Endothelial cell of umbilical vein (primary cell): ENCODE data around the gene KXD1. TPM values are rescaled to one million over a fixed set of nuclear protein-coding genes. Genes with fewer than 3 reads are reported as not detected.

Source experiments
- BruUV-seq: library from RNA; stranded (reverse); fragments of 400-500 nt; replicated peaks from 2 replicates; lab custom pipeline; 2021; lab: Mats Ljungman, UMichigan
- CTCF ChIA-PET: fragments of 300-600, 350-600 bp; sonication (Branson Sonifier 250); formaldehyde crosslinking; loops from one replicate; lab custom pipeline; 2021; ENCODE audit warnings: antibody characterized with exemption, inconsistent platforms; lab: Charles Lee
- POLR2A ChIA-PET: fragments of 300-600, 350-600 bp; sonication (Branson Sonifier 250); formaldehyde crosslinking; loops from one replicate; lab custom pipeline; 2021; ENCODE audit warnings: antibody characterized with exemption, inconsistent platforms; lab: Charles Lee
- DNase-seq: peaks from one replicate; pipeline ENCODE4 v3.0.0-alpha.2; 2011; ENCODE audit warnings: low read depth, low spot score
- FAIRE-seq: peaks from 2 replicates; lab custom pipeline; 2011; peaks lifted over from hg19 to GRCh38; lab: Jason Lieb, UNC
- H2AFZ ChIP-seq: 2 replicates; pipeline ENCODE4 v1.6.0; 2012; ENCODE audit warnings: low read depth, low read length, control low read depth, inconsistent platforms
- H3K27ac ChIP-seq: 2 replicates; pipeline ENCODE4 v1.5.1; 2011; ENCODE audit warnings: low read depth, mild to moderate bottlenecking, control low read depth, low read length, moderate library complexity; ENCODE audit not compliant: insufficient read depth
- H3K27me3 ChIP-seq, 2 experiments: 2 replicates each; pipeline versions ENCODE4 v1.6.0 to v1.6.1; 2011; ENCODE audit warnings: low read length in 2 of 2, mixed read lengths in 1 of 2; ENCODE audit not compliant: control insufficient read depth in 2 of 2, insufficient read depth in 2 of 2
- H3K36me3 ChIP-seq, 2 experiments: 2 replicates in 1 of 2; 3 replicates in 1 of 2; pipeline ENCODE4 v1.5.1; 2011; ENCODE audit warnings: low read length in 2 of 2, mild to moderate bottlenecking in 1 of 2, moderate library complexity in 1 of 2; ENCODE audit not compliant: control insufficient read depth in 2 of 2, insufficient read depth in 2 of 2; ENCODE audit errors: extremely low read depth in 1 of 2
- H3K4me1 ChIP-seq: 3 replicates; pipeline ENCODE4 v1.5.1; 2011; ENCODE audit warnings: mild to moderate bottlenecking, low read length; ENCODE audit not compliant: control insufficient read depth, insufficient read depth; ENCODE audit errors: extremely low read depth
- H3K4me2 ChIP-seq: 2 replicates; pipeline ENCODE4 v1.6.1; 2011; ENCODE audit warnings: low read length, control low read depth, mixed read lengths; ENCODE audit not compliant: insufficient read depth
- H3K4me3 ChIP-seq, 3 experiments: fragments of 200-600 bp in 1 of 3; sonication (generic), shearing (Covaris generic) in 1 of 3; replicated peaks in 1 of 3; 2 replicates each; pipeline ENCODE4 v1.5.1; 2011 to 2016; ENCODE audit warnings: control low read depth in 3 of 3, low read length in 3 of 3, mild to moderate bottlenecking in 2 of 3, inconsistent platforms in 1 of 3, low read depth in 1 of 3, moderate library complexity in 1 of 3; ENCODE audit not compliant: insufficient read depth in 1 of 3
- H3K79me2 ChIP-seq: 2 replicates; pipeline ENCODE4 v1.6.0; 2012; ENCODE audit warnings: low read length, inconsistent platforms; ENCODE audit not compliant: control insufficient read depth, insufficient read depth
- H3K9ac ChIP-seq: replicated peaks from 2 replicates; pipeline ENCODE3; 2011; ENCODE audit warnings: low read length, control low read depth; ENCODE audit not compliant: insufficient read depth; ENCODE audit errors: extremely low read depth
- H3K9me1 ChIP-seq: replicated peaks from 3 replicates; pipeline ENCODE4 v1.6.0; 2011; ENCODE audit warnings: mild to moderate bottlenecking, low read length; ENCODE audit not compliant: control insufficient read depth, insufficient read depth; ENCODE audit errors: extremely low read depth
- H3K9me3 ChIP-seq: replicated peaks from 2 replicates; pipeline ENCODE4 v1.5.1; 2012; ENCODE audit warnings: low read length, inconsistent platforms; ENCODE audit not compliant: control insufficient read depth, insufficient read depth
- H4K20me1 ChIP-seq: replicated peaks from 2 replicates; pipeline ENCODE3; 2011; ENCODE audit warnings: mild to moderate bottlenecking, low read length; ENCODE audit not compliant: control insufficient read depth, insufficient read depth; ENCODE audit errors: extremely low read depth
- CTCF ChIP-seq, 2 donors: IDR thresholded peaks; 1 replicate in 1 of 2; 2 replicates in 1 of 2; pipeline ENCODE4 v1.5.1; 2011; ENCODE audit warnings: low read length in 2 of 2, mild to moderate bottlenecking in 2 of 2, moderate library complexity in 2 of 2, control low read depth in 1 of 2, inconsistent platforms in 1 of 2, low read depth in 1 of 2; ENCODE audit not compliant: insufficient read depth in 1 of 2; ENCODE audit errors: extremely low read depth in 1 of 2
- EZH2 ChIP-seq: IDR thresholded peaks from 2 replicates; pipeline ENCODE4 v1.6.1; 2012; ENCODE audit warnings: borderline replicate concordance, low read depth, mild to moderate bottlenecking, moderate library complexity, low read length, inconsistent platforms; ENCODE audit not compliant: severe bottlenecking
- FOS ChIP-seq: IDR thresholded peaks from 2 replicates; pipeline ENCODE4 v1.6.1; 2011; ENCODE audit warnings: mild to moderate bottlenecking, low read length, moderate library complexity, borderline replicate concordance; ENCODE audit not compliant: insufficient read depth
- GATA2 ChIP-seq: IDR thresholded peaks from 2 replicates; pipeline ENCODE4 v1.7.0; 2011; ENCODE audit warnings: low read depth, mild to moderate bottlenecking, moderate library complexity, mixed read lengths, low read length; ENCODE audit not compliant: insufficient read length, insufficient read depth
- JUN ChIP-seq: IDR thresholded peaks from 2 replicates; pipeline ENCODE4 v1.6.1; 2011; ENCODE audit warnings: borderline replicate concordance, low read depth; ENCODE audit not compliant: insufficient read length, insufficient read depth
- MAX ChIP-seq: IDR thresholded peaks from 2 replicates; pipeline ENCODE4 v1.6.1; 2011; ENCODE audit not compliant: insufficient read depth, insufficient read length
- MYC ChIP-seq: IDR thresholded peaks from one replicate; pipeline ENCODE4 v1.6.1; 2011; ENCODE audit warnings: mild to moderate bottlenecking, low read depth, low read length
- POLR2A ChIP-seq: IDR thresholded peaks from 2 replicates; pipeline ENCODE4 v1.6.1; 2012; ENCODE audit warnings: low read depth, mild to moderate bottlenecking, control low read depth, low read length
- POLR2AphosphoS5 ChIP-seq: IDR thresholded peaks from 2 replicates; pipeline ENCODE4 v1.6.1; 2012; ENCODE audit warnings: low read depth, mild to moderate bottlenecking, control low read depth, low read length, moderate library complexity; ENCODE audit not compliant: insufficient read depth
- dilution Hi-C: fragments of 300-500 bp; cut with MboI; formaldehyde crosslinking; loops from one replicate; pipeline ENCODE4 v1.15.0; 2019; ENCODE audit warnings: low sequenced_read_pairs; ENCODE audit not compliant: extremely low pct_ligation_motif_present
- intact Hi-C: fragments of 100-400 bp; cut with micrococcal nuclease; formaldehyde crosslinking; loops from one replicate; pipeline ENCODE4 v1.10.0; 2022
- polyA plus RNA-seq, 4 experiments: library from polyadenylated mRNA; depleted of rRNA in 3 of 4; stranded (reverse) in 3 of 4; unstranded in 1 of 4; fragments of >200 nt; gene quantifications; 2 replicates each; pipeline versions ENCODE4 v1.2.1 to v1.2.3, GENCODE V29; 2011 to 2012; ENCODE audit warnings: missing spikeins in 1 of 4
- total RNA-seq: library from RNA; stranded (reverse); gene quantifications from 2 replicates; pipeline ENCODE4 v1.2.3, GENCODE V29; 2021

The KXD1 gene
- total and polyA plus RNA-seq, 2 donors (not counting 3 experiments of a cell fraction or from before 2014, with no cell fraction given) = 134 to 186 TPM

GRCh38 chr19:18617562-18617961 is 59.9 kb downstream of the KXD1 start:
- Histone ChIP-seq H4K20me1 (no peaks in the 10 kb centered on the region), H3K27ac (no peak overlapping the region), H3K79me2 (no peaks in the 10 kb centered on the region), H3K4me3 (no peak overlapping the region), H3K36me3 (no peaks in the 10 kb centered on the region), H3K9me1 (no peaks in the 10 kb centered on the region), H3K4me2 (no peak overlapping the region), H3K4me1 (peaks cover 3% of the 10 kb centered on the region), H3K9ac (no peak overlapping the region), H3K27me3 (peaks cover 18 to 21% of the 10 kb centered on the region in 2 experiments), H2AFZ (no peak overlapping the region), H3K9me3 (no peaks in the 10 kb centered on the region)
- CTCF ChIA-PET = no interaction called here
- BruUV-seq = no TSS peak
- no peak for DNase-seq
- POLR2A ChIA-PET = no interaction called here
- TF ChIP-seq JUN = no peak
- no peak for TF ChIP-seq POLR2A
- TF ChIP-seq POLR2AphosphoS5 = no peak
- no peak for TF ChIP-seq EZH2
- no peak for TF ChIP-seq GATA2
- TF ChIP-seq CTCF (IDR thresholded peaks at IDR 0.05; ENCODE audit: extremely low read depth in 1 of 2, insufficient read depth in 1 of 2, low read depth in 1 of 2, low read length in 2 of 2) = no peak
- no peak for TF ChIP-seq MYC
- TF ChIP-seq FOS = no peak
- no peak for TF ChIP-seq MAX
- intact Hi-C loops (no loop called here), dilution Hi-C loops (no loop called here)
- FAIRE-seq = no peak
